NCI-H2196 treated with DMSO at 0.1 percent for 48 hours (cell line): ENCODE measurements around the gene ABLIM1.
"Not testable (repeated sequence)": the region's sequence is repeated elsewhere in the genome, so short reads cannot be mapped to it uniquely, and the experiment has no call there.

Source experiments
- DNase-seq: peaks from one replicate; lab custom pipeline; 2025; ENCODE audit not compliant: unreplicated experiment; lab: John Stamatoyannopoulos, UW

The ABLIM1 gene

GRCh38 chr10:114658175-114658574 is at the start of gene ABLIM1:
ABLIM1 (minus strand) TSS chr10:114658275; CDS start chr10:114658200, 75 bp downstream.
- no peak for DNase-seq

DNA sequence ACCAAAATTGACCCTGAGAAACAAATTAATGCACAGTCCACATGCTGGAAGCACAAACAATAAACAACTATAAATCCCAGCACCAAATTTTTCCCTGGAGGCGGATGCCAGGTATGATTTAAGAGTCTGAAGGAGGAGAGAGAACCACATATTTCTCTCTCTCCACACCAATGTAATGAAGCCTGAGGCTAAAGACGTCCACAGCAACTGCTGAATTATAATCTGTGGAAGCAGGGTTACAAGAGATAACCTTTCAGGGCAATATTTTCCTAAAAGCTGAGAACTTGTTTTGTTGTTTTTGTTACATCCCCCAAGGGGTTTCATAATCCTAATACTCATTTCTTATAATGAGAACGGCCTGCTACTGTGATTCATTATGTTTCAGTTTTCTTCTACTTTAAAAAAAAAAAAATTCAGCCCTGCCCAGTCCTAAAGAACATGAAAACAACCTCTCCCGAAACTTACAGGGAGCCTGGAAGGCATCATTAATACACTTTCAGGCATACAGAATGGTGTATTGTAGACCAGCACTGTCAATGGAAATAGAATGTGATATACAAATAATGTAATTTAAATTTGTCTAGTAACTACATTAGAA is 48.5 kb upstream of the ABLIM1 start:
- no peak for DNase-seq

DNA sequence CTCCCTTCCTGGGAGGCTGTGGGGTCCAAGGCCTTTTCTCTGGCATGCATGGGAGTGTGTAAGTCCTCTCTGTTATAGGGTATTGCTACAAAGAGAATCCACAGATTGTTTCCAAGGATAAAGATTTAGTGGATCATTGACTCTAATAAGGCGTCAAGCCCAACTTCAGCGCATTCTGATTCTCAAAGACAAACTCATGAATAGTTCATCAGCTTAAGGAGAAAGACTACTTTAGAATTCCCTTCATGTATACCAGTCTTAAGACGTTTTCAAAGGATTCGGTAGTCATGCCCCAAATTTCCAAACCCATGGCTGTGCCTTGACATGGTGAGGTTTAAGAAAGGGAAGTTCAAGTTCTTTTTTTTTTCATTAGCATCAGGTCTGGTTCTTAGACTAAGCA is 46.6 kb upstream of the ABLIM1 start:
- no peak for DNase-seq

GRCh38 chr10:114703377-114704107 is 45.5 kb upstream of the ABLIM1 start:
- no peak for DNase-seq

DNA sequence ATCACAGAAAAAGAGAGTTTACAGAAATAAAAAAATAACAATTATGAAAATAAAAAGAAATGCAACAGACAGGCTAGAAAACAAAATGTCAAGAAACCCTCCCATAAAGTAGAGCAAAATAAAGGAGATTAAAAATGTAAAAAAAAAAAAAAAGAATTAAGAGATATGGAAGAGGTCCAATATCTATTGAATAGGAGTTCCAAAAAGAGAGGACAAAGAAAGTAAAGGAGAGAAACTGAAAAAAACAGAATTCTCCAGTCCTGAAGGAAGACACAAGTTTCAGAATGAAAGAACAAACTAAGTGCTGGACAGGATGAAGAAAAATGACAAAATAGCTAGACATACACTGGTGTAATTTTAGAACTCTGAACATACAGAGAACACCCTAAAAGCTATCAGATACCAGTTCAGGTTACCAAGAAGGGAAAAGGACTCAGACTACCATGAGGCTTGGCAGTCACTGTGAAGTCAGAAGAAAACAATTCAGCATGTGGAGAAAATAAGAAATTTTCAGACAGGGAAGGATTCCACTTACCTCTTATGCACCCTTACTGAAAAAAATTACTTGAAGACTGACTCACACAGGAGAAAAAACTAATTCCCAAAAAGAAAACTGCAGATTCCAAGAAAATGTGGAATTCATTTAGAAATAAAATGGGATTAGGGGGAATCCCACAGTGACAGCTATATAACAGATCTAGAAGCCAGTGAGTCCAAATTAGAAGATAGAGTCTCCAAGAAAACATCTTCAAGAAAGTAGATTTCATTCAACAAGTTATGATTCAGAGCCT is 40.4 kb upstream of the ABLIM1 start:
- DNase-seq, result no peak

- DNase-seq, result no peak
Measured at GRCh38 chr10:114697061-114697598, 39.1 kb upstream of the ABLIM1 start.

DNA sequence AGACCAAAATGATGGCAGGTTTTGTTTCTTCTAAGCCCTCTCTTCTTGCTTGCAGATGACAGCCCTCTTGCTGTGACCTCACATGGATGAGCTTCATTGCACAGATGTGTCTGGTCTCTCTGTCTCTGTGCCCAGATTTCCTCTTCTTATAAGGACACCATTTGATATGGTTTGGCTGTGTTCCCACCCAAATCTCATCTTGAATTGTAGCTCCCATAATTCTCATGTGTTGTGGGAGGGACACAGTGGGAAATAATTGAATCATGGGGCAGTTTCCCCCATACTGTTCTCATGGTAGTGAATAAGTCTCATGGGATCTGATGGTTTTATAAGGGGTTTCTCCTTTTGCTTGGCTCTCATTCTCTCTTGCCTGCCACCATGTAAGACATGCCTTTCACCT is 38.2 kb upstream of the ABLIM1 start:
- DNase-seq, result not testable (repeated sequence)

DNA sequence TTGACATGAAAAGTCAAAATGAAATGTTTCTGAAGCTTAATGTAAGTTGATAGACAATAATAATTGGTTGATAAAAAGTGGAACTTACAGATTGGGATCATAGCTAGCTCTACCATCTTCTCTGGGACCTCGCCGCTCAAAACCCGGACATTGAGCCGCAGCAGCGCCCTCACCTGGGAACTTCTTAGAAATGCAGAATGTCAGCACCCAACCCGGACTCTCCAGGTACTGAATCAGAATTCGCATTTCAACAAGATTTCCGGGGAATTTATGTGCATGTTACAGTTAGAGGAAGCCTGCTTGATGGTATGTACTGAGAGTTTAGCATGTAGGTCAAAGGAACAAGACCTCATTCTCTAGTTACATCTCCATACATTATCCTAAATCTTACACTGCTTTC is 36.7 kb upstream of the ABLIM1 start:
- no peak for DNase-seq

- DNase-seq, result no peak
Measured at GRCh38 chr10:114694062-114694461, 36.0 kb upstream of the ABLIM1 start.

GRCh38 chr10:114691442-114691941 is 33.4 kb upstream of the ABLIM1 start:
- no peak for DNase-seq

- no peak for DNase-seq
Measured at GRCh38 chr10:114688786-114689185, 30.7 kb upstream of the ABLIM1 start.

DNA sequence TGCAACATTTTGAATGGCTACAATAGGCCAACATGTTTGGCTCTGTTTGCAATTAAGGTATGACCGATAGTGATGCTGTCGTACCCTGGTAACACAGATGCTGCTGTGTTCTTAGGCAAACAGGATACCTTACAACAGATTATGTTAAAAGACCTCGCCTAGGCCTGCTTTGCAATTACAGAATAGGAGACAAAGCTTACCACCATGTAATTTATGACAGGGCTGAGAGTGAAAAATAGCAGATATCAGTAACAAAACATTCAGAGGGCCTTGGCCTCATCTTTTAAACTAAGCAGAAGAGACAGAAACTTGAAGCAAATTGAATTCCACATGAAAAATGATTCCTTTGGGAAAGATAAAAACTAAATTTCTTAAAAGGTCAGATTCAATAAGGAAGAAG is 29.4 kb upstream of the ABLIM1 start:
- DNase-seq, result no peak

GRCh38 chr10:114686013-114686412 is 27.9 kb upstream of the ABLIM1 start:
- DNase-seq, result no peak

GRCh38 chr10:114685456-114685855 is 27.4 kb upstream of the ABLIM1 start:
- no peak for DNase-seq

- DNase-seq, result no peak
Measured at GRCh38 chr10:114684822-114685209, 26.7 kb upstream of the ABLIM1 start.

- no peak for DNase-seq
Measured at GRCh38 chr10:114684084-114684821, 26.2 kb upstream of the ABLIM1 start.

GRCh38 chr10:114683593-114683992 is 25.5 kb upstream of the ABLIM1 start:
- DNase-seq, result no peak

DNA sequence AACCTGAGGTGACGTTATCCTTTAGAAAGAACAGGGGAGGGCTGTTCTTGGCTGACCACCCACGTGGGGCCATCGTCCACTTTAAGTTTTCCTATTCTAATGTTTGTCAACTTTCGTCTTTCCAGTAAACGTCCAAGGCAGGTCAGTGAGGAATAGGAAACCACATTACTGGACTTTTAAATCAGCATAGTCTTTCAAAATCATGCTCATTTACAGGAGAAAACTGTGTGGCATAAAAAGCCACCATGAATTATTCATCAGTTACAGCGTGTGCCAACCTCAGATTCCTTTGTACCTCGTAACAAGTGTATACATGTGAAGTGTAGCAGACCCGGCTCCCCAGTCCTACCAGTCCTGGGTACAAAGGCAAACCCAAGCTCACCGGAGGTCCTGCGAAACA is 25.1 kb upstream of the ABLIM1 start:
- no peak for DNase-seq

GRCh38 chr10:114682532-114682931 is 24.5 kb upstream of the ABLIM1 start:
- DNase-seq, result no peak

DNA sequence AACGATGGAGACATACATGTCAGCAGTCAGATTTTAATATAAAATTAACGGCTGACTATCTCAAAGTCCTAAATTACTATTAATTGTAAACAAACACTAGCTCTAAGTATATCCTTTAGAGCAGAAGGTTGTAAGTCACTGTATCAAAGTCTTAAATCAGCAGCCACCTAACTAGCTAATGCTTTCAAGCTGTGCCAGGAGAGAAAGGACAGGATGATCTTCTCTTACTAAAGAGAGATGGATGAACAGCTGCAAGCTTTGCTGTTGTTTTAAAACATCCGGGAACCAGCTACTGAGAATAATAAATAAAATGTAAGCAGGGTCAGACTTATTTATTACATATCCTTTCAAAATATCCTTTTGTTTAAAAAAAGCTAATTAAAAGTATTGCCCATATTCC is 24.0 kb upstream of the ABLIM1 start:
- no peak for DNase-seq

- DNase-seq, result no peak
Measured at GRCh38 chr10:114681542-114681941, 23.5 kb upstream of the ABLIM1 start.
